A549 (cell line): ENCODE data around the gene ZNF878.

Source experiments
- CBX2 ChIP-seq: fragments of 200-600 bp; sonication (generic); IDR thresholded peaks from 2 replicates; pipeline ENCODE4 v1.6.1; 2016; ENCODE audit warnings: low read depth, mild to moderate bottlenecking, borderline replicate concordance
- CTCF ChIP-seq: fragments of >200 bp; sonication (Bioruptor Twin); formaldehyde crosslinking; IDR thresholded peaks from 3 replicates; pipeline ENCODE4 v1.5.1; 2016
- HMGXB4 ChIP-seq: fragments of 250-450 bp; sonication (Bioruptor Pico); IDR thresholded peaks from 2 replicates; pipeline ENCODE4 v1.5.0; 2021; ENCODE audit warnings: mild to moderate bottlenecking, moderate library complexity, borderline replicate concordance
- MAZ ChIP-seq: fragments of 150-350 bp; IDR thresholded peaks from 2 replicates; pipeline ENCODE4 v1.6.1; 2014; ENCODE audit warnings: antibody characterized with exemption, low read depth, low read length, borderline replicate concordance
- POLR2A ChIP-seq: IDR thresholded peaks from 2 replicates; pipeline ENCODE4 v1.6.1; 2012; ENCODE audit warnings: mild to moderate bottlenecking, low read length

- no peak for TF ChIP-seq POLR2A
- no peak for TF ChIP-seq CTCF
- TF ChIP-seq HMGXB4 (CRISPR knock-in tag): no peak
- TF ChIP-seq MAZ: no peak
- no peak for TF ChIP-seq CBX2
These were observed 37.0 kb downstream of the ZNF878 start for GRCh38 chr19:12015753-12016116.
